ENCODE measurements around the gene GAPDH. TPM values are rescaled to one million over a fixed set of nuclear protein-coding genes. Genes with fewer than 3 reads are reported as not detected.

Gene GAPDH
- total and polyA plus RNA-seq, 10 of the 15 experiments (the other 5 are each of a cell fraction or from before 2014, with no cell fraction given) = 5,606 to 14,240 (median 9,400) TPM

- TF ChIP-seq JUNB (IDR thresholded peaks at IDR 0.05) (no peak), IRF3 (IDR thresholded peaks at IDR 0.05) (peak; percentile 72; the same call in 1 of the 2 replicates), HSF1 (IDR thresholded peaks at IDR 0.05; ENCODE audit: low read depth, low read length) (no peak), ATF2 (IDR thresholded peaks at IDR 0.05; ENCODE audit: low read length) (no peak; the same call in 1 of the 2 replicates), BACH1 (IDR thresholded peaks at IDR 0.05; ENCODE audit: borderline replicate concordance) (no peak; the same call in 1 of the 2 replicates), RUNX3 (IDR thresholded peaks at IDR 0.05; ENCODE audit: low read length) (peak; percentile 48; the same call in 1 of the 2 replicates), MYB (IDR thresholded peaks at IDR 0.05; ENCODE audit: borderline replicate concordance, low read depth, low read length) (no peak), RELB (IDR thresholded peaks at IDR 0.05; ENCODE audit: low read depth) (peak; percentile 17; the same call in 1 of the 2 replicates), SMAD5 (IDR thresholded peaks at IDR 0.05; ENCODE audit: low read depth) (peak; percentile 81; the same call in 1 of the 2 replicates), KDM1A (IDR thresholded peaks at IDR 0.05; ENCODE audit: borderline replicate concordance) (no peak), SMC3 (IDR thresholded peaks at IDR 0.05; ENCODE audit: borderline replicate concordance, low read length) (peak; percentile 25; the same call in 1 of the 2 replicates), JUND (IDR thresholded peaks at IDR 0.05; ENCODE audit: low read depth, low read length) (no peak), TCF7 (IDR thresholded peaks at IDR 0.05; ENCODE audit: borderline replicate concordance) (no peak), RB1 (IDR thresholded peaks at IDR 0.05; ENCODE audit: borderline replicate concordance) (no peak), FOS (IDR thresholded peaks at IDR 0.05; ENCODE audit: borderline replicate concordance, extremely low read depth, insufficient read length) (peak; percentile 38), ZNF217 (IDR thresholded peaks at IDR 0.05) (no peak), IKZF1 (conservative IDR thresholded peaks at IDR 0.05) (peak; percentile 70), KLF5 (IDR thresholded peaks at IDR 0.05; ENCODE audit: partially characterized antibody) (no peak), BHLHE40 (IDR thresholded peaks at IDR 0.05; ENCODE audit: borderline replicate concordance in 1 of 2, low read depth in 2 of 2, low read length in 1 of 2) (peak; percentile 46 to 79; a peak in 3 of 4 replicates), BCL11A (IDR thresholded peaks at IDR 0.05; ENCODE audit: low read depth, low read length) (no peak), E4F1 (IDR thresholded peaks at IDR 0.05; ENCODE audit: borderline replicate concordance, partially characterized antibody) (peak; percentile 66)
Measured at GRCh38 chr12:6493497-6494257, 40.6 kb upstream of the GAPDH start, which contains the start of gene NCAPD2 (continued).
